Tibial nerve (tissue), 4 donors: ENCODE data around the gene RAB4B. TPM values are rescaled to one million over a fixed set of nuclear protein-coding genes. Genes with fewer than 3 reads are reported as not detected.
"Not testable (repeated sequence)": the region's sequence is repeated elsewhere in the genome, so short reads cannot be mapped to it uniquely, and the experiment has no call there.

Experiments
- DNase-seq, 2 donors: peaks; one replicate each; pipeline ENCODE4 v3.0.0-alpha.2; 2019; ENCODE audit warnings: low spot score in 2 of 2
- H3K27ac ChIP-seq, 4 donors: fragments of 200-600 bp; sonication (generic) in 3 of 4; one replicate each; pipeline ENCODE4 v1.5.1; 2017 to 2019; ENCODE audit warnings: mild to moderate bottlenecking in 1 of 4
- H3K27me3 ChIP-seq, 2 donors: fragments of 200-600 bp; sonication (generic) in 1 of 2; one replicate each; pipeline versions ENCODE4 v1.5.1 to v1.6.0; 2017 to 2019
- H3K36me3 ChIP-seq, 3 donors: fragments of 200-600 bp; sonication (generic); one replicate each; pipeline ENCODE4 v1.5.1; 2018 to 2019
- H3K4me1 ChIP-seq, 4 donors: fragments of 200-600 bp; sonication (generic) in 3 of 4; one replicate each; pipeline ENCODE4 v1.5.1; 2017 to 2019
- H3K4me3 ChIP-seq, 4 donors: fragments of 200-600 bp; sonication (generic) in 3 of 4; one replicate each; pipeline ENCODE4 v1.5.1; 2017 to 2019; ENCODE audit warnings: mild to moderate bottlenecking in 1 of 4, moderate library complexity in 1 of 4
- H3K9me3 ChIP-seq, 4 donors: fragments of 200-600 bp; sonication (generic) in 3 of 4; one replicate each; pipeline ENCODE4 v1.5.1; 2017 to 2019
- EP300 ChIP-seq, 2 donors: sonication (generic); formaldehyde crosslinking; IDR thresholded peaks; one replicate each; pipeline ENCODE4 v1.6.1; 2017; ENCODE audit warnings: antibody characterized with exemption in 2 of 2, mild to moderate bottlenecking in 1 of 2
- POLR2A ChIP-seq, 2 donors: fragments of 450-650 bp; IDR thresholded peaks; one replicate each; pipeline ENCODE4 v1.6.1; 2017; ENCODE audit warnings: antibody characterized with exemption in 2 of 2, mild to moderate bottlenecking in 2 of 2, moderate library complexity in 2 of 2
- WGBS, 2 donors: methylation state at CpG; one replicate each; pipeline ENCODE4 v1.1.5; 2018; 5-methylcytosine and 5-hydroxymethylcytosine counted together
- total RNA-seq, 4 donors: library from RNA; depleted of rRNA; stranded (reverse); fragments of >200 nt; gene quantifications; one replicate each; pipeline ENCODE4 v1.1.0, GENCODE V29; 2016
- TF ChIP-seq, protein P1 (sequence below), 5 experiments: fragments of 200-600 bp in 3 of 5; fragments of 450-650 bp in 2 of 5; sonication (generic) in 3 of 5; IDR thresholded peaks; one replicate each; pipeline ENCODE4 v1.5.1; 2016 to 2019; ENCODE audit warnings: antibody characterized with exemption in 5 of 5, mild to moderate bottlenecking in 3 of 5, moderate library complexity in 2 of 5

RAB4B gene
- total RNA-seq, 4 donors from 2014 or later: 38.3 to 66.6 (median 52.0) TPM

DNA sequence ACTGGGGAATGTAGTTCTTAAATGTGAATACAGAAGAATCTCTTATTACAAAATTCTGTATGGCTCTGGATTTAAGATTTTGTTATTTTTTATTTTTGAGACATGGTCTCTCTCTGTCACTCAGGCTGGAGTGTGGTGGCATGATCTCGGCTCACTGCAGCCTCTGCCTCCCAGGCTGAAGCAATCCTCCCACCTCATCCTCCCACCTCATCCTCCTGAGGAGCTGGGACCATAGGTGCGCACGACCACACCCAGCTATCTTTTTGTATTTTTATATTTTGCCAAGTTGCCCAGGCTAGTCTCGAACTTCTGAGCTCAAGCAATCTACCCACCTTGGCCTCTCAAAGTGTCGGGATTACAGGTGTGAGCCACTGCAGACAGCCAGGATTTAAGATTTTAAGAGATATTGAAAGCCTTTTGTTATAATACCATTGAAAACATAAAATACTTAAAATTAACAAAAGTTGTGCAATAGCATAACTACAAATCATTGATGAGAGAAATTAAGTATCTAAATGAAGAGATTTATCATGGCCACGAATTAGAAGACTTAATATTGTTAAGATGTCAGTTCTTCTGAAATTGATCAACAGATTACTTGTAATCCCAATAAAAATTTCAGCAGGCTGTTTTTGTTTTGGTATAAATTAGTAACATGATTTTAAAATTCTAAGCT, 58.8 kb downstream of the RAB4B start:
- Histone ChIP-seq H3K9me3 (no peaks in the 10 kb centered on the region), H3K27me3 (no peaks in the 10 kb centered on the region), H3K36me3 (no peaks in the 10 kb centered on the region), H3K27ac (no peak overlapping the region), H3K4me3 (no peak overlapping the region), H3K4me1 (peaks cover 0 to 3% (median 0%) of the 10 kb centered on the region in 4 donors)
- no peak for DNase-seq
- TF ChIP-seq, protein P1, sequence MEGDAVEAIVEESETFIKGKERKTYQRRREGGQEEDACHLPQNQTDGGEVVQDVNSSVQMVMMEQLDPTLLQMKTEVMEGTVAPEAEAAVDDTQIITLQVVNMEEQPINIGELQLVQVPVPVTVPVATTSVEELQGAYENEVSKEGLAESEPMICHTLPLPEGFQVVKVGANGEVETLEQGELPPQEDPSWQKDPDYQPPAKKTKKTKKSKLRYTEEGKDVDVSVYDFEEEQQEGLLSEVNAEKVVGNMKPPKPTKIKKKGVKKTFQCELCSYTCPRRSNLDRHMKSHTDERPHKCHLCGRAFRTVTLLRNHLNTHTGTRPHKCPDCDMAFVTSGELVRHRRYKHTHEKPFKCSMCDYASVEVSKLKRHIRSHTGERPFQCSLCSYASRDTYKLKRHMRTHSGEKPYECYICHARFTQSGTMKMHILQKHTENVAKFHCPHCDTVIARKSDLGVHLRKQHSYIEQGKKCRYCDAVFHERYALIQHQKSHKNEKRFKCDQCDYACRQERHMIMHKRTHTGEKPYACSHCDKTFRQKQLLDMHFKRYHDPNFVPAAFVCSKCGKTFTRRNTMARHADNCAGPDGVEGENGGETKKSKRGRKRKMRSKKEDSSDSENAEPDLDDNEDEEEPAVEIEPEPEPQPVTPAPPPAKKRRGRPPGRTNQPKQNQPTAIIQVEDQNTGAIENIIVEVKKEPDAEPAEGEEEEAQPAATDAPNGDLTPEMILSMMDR (IDR thresholded peaks at IDR 0.05): no peak
- TF ChIP-seq EP300 (IDR thresholded peaks at IDR 0.05) (no peak), POLR2A (IDR thresholded peaks at IDR 0.05) (no peak)
- WGBS, 2 donors: 84 to 87% methylated on average over 6 of the region's 6 CpGs

DNA sequence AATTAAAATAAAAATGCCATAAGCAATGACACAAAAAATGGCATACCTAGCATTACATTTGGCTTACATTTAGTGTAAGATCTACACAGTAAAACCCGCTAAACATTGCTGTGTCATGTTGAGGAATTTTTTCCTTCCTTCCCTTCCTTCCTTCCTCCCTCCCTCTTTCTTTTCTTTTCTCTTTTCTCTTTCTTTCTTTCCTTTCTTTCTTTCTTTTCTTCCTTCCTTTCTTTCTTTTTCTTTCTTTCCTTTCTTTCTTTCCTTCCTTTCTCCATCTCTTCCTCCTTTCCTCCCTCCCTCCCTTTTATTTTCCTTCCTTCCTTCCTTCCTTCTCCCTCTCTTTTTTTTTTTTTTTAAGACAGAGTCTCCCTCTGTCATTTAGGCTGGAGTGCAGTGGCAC, 60.4 kb downstream of the RAB4B start:
- H3K27me3 ChIP-seq, H3K4me1 ChIP-seq, H3K27ac ChIP-seq, DNase-seq, H3K9me3 ChIP-seq, H3K36me3 ChIP-seq, H3K4me3 ChIP-seq: not testable (repeated sequence)
- 65 to 80% methylated on average over 1 of the region's 1 CpG for WGBS, 2 donors

DNA sequence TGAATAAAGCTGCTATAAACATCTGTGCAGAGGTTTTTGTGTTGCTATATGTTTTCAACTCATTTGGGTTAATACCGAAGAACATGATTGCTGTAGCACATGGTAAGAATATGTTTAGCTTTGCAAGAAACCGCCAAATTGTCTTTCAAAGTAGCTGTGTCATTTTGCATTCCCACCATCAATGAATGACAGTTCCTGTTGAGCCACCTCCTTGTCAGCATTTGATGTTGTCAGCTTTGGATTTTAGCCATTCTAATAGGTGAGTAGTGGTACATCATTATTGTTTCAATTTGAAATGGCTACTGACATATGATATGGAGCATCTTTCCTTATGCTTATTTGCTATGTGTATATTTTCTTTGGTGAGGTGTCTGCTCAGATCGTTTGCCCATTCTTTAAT, 64.0 kb downstream of the RAB4B start:
- H3K4me3 ChIP-seq, DNase-seq, H3K36me3 ChIP-seq, H3K4me1 ChIP-seq, H3K9me3 ChIP-seq, H3K27ac ChIP-seq, H3K27me3 ChIP-seq: not testable (repeated sequence)
- WGBS, 2 donors: 94 to 95% methylated on average over 3 of the region's 3 CpGs

DNA sequence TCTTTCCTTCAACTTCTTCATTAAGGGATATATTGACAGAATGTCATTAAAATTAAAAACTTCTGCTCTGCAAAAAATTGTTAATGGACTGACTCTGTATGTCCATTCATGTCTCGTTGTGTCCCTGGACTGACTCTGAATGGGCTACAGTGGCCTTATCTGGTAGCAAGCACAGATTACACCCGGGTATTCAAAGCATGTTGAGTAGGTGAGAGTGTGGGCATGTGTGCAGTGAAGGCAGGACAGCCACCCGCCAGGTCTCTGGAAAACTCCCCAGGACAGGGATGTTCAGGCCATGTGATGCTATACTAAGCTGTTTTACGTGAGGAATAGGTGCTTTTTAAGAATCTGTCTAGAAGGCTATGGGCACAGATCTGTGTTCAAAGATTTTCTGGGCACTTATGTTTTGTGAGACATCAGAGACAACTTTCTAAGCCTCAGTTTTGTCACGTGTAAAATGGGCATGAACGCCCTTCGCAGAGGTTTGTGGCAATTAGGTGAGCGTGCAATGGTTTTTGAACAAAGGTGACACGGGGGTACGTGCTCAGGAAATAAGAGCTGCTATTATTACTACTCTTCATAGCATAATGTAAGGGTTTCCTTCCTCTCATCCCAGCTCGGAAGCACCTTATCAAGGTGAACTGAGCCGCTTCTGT, 65.1 kb downstream of the RAB4B start:
- not testable (repeated sequence) for H3K27me3 ChIP-seq, H3K9me3 ChIP-seq, H3K36me3 ChIP-seq, H3K4me1 ChIP-seq, DNase-seq, H3K27ac ChIP-seq, H3K4me3 ChIP-seq
- 51 to 74% methylated on average over 9 of the region's 12 CpGs for WGBS, 2 donors

DNA sequence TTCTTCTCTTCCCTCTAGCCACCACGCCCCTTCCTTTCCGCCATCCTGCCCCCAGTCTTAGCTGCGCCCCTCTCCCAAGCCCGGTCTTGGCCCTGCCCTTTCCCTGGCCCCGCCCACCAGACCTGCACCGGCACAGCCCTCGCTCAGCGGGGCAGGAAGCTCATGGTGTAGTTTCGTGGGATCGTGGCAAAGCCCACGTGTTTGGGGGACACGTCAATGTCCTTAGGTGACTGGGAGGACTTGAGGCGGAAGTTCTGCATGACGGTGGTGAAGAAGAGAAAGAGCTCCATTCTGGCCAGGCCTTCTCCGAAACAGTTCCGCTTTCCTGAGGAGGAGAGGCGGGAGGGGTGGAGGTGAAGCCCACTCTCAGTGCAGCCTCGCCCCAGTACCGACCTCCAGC, 65.6 kb downstream of the RAB4B start:
- not testable (repeated sequence) for H3K4me1 ChIP-seq, H3K4me3 ChIP-seq, DNase-seq, H3K27ac ChIP-seq, H3K36me3 ChIP-seq, H3K9me3 ChIP-seq
- 11% methylated on average over 16 of the region's 19 CpGs; no CpG with 5 or more reads in 1 of the 2 donors for WGBS, 2 donors
- H3K27me3 ChIP-seq: peaks cover 0 to 14% of the 10 kb centered on the region in 2 donors

Other genes starting within 250 kb of the RAB4B start
- 100 to 1,000 TPM in 1 of 4 donors, 10 to 100 TPM in 3; 40.8 to 129 (median 51.2) TPM for gene SHKBP1, start 201.4 kb upstream of the RAB4B start, total RNA-seq
- 1,000 to 10,000 TPM in 2 of 4 donors, 100 to 1,000 TPM in 2; 851 to 1,504 (median 1,156) TPM for gene LTBP4, start 176.9 kb upstream of the RAB4B start, total RNA-seq
- gene NUMBL, start 87.6 kb upstream of the RAB4B start, total RNA-seq: 100 to 1,000 TPM; 203 to 284 (median 251) TPM
- gene COQ8B, start 61.4 kb upstream of the RAB4B start, total RNA-seq: 10 to 100 TPM; 71.0 to 88.6 (median 84.3) TPM
- 100 to 1,000 TPM in 1 of 4 donors, 10 to 100 TPM in 3; 72.0 to 114 (median 90.9) TPM for gene ITPKC, start 61.1 kb upstream of the RAB4B start, total RNA-seq
- gene ACTMAP, start 27.8 kb upstream of the RAB4B start, total RNA-seq: 1 to 10 TPM; 2.5 to 7.1 (median 4.3) TPM
- 10 to 100 TPM; 52.8 to 92.7 (median 70.9) TPM for gene SNRPA, start 27.0 kb upstream of the RAB4B start, total RNA-seq
- gene MIA, start 2.7 kb upstream of the RAB4B start, total RNA-seq: 100 to 1,000 TPM; 127 to 322 (median 209) TPM
- 100 to 1,000 TPM in 3 of 4 donors, 10 to 100 TPM in 1; 93.5 to 134 (median 120) TPM for gene EGLN2, start 20.9 kb downstream of the RAB4B start, total RNA-seq
- 1 to 10 TPM in 1 of 4 donors, not detected in 3; 7.3 TPM for gene CYP2A6, start 72.2 kb downstream of the RAB4B start, total RNA-seq
- gene CYP2A7, start 104.0 kb downstream of the RAB4B start, total RNA-seq: not detected
- gene CYP2B6, start 213.0 kb downstream of the RAB4B start, total RNA-seq: not detected